Measurements from ENCODE around the gene FEM1C. TPM values are rescaled to one million over a fixed set of nuclear protein-coding genes. Genes with fewer than 3 reads are reported as not detected.
A peak's percentile ranks its signal among the peaks of the same experiment; 100 is the strongest.

Gene FEM1C
- total RNA-seq, 1 donor from 2014 or later: 13.9 TPM

- intact Hi-C loops (cut with micrococcal nuclease): loop anchor here (1.0 kb wide), 1 partner anchor 10 kb away; no protein-coding TSS in a partner anchor
- Mint-ChIP-seq H3K9me3 (no peaks in the 10 kb centered on the region), H3K27me3 (ENCODE audit: insufficient read depth) (no peaks in the 10 kb centered on the region), H3K4me3 (no peak overlapping the region), H3K36me3 (ENCODE audit: low read depth) (peaks cover 34% of the 10 kb centered on the region), H3K27ac (no peak overlapping the region), H3K4me1 (ENCODE audit: low read depth) (peaks cover 59% of the 10 kb centered on the region)
- no peak for DNase-seq (ENCODE audit: low spot score)
Observed at GRCh38 chr5:115531787-115532367, 12.7 kb downstream of the FEM1C start.

- H3K4me1 Mint-ChIP-seq (ENCODE audit: low read depth): peaks cover 54% of the 10 kb centered on the region
- no peak for DNase-seq (ENCODE audit: low spot score)
- peaks cover 30% of the 10 kb centered on the region for H3K36me3 Mint-ChIP-seq (ENCODE audit: low read depth)
Observed at GRCh38 chr5:115531380-115531779, 13.2 kb downstream of the FEM1C start.

GRCh38 chr5:115530426-115530825 lies 14.1 kb downstream of the FEM1C start:
- Mint-ChIP-seq H3K27me3 (ENCODE audit: insufficient read depth) (no peaks in the 10 kb centered on the region), H3K4me3 (no peak overlapping the region), H3K9me3 (no peaks in the 10 kb centered on the region), H3K36me3 (ENCODE audit: low read depth) (peaks cover 24% of the 10 kb centered on the region), H3K4me1 (ENCODE audit: low read depth) (peaks cover 45% of the 10 kb centered on the region), H3K27ac (no peak overlapping the region)
- no peak for DNase-seq (ENCODE audit: low spot score)
- intact Hi-C loops (cut with micrococcal nuclease): no loop called here

More at GRCh38 chr5:115531380-115531779, 13.2 kb downstream of the FEM1C start:
- Mint-ChIP-seq H3K4me3 (no peak overlapping the region), H3K27me3 (ENCODE audit: insufficient read depth) (no peaks in the 10 kb centered on the region), H3K9me3 (no peaks in the 10 kb centered on the region), H3K27ac (no peak overlapping the region)
- intact Hi-C loops (cut with micrococcal nuclease): no loop called here

- H3K36me3 Mint-ChIP-seq (ENCODE audit: low read depth): peaks cover 29% of the 10 kb centered on the region
- no peak overlapping the region for H3K4me3 Mint-ChIP-seq
- intact Hi-C loops (cut with micrococcal nuclease): no loop called here
- no peaks in the 10 kb centered on the region for H3K27me3 Mint-ChIP-seq (ENCODE audit: insufficient read depth)
- peaks cover 47% of the 10 kb centered on the region for H3K4me1 Mint-ChIP-seq (ENCODE audit: low read depth)
- H3K9me3 Mint-ChIP-seq: no peaks in the 10 kb centered on the region
- no peak for DNase-seq (ENCODE audit: low spot score)
- no peak overlapping the region for H3K27ac Mint-ChIP-seq
Observed at GRCh38 chr5:115526604-115527003, 18.0 kb downstream of the FEM1C start.

GRCh38 chr5:115524199-115524847 lies 20.3 kb downstream of the FEM1C start:
- intact Hi-C loops (cut with micrococcal nuclease): loop anchor here (5.0 kb wide), 1 partner anchor 37 kb away; no protein-coding TSS in a partner anchor
- H3K27me3 Mint-ChIP-seq (ENCODE audit: insufficient read depth): no peaks in the 10 kb centered on the region
- no peak for DNase-seq (ENCODE audit: low spot score)
- no peak overlapping the region for H3K27ac Mint-ChIP-seq
- no peaks in the 10 kb centered on the region for H3K9me3 Mint-ChIP-seq
- peaks cover 30% of the 10 kb centered on the region for H3K36me3 Mint-ChIP-seq (ENCODE audit: low read depth)
- no peak overlapping the region for H3K4me3 Mint-ChIP-seq
- peaks cover 35% of the 10 kb centered on the region for H3K4me1 Mint-ChIP-seq (ENCODE audit: low read depth)

GRCh38 chr5:115522832-115523403 lies 21.7 kb downstream of the FEM1C start:
- intact Hi-C loops (cut with micrococcal nuclease): loop anchor here (5.0 kb wide), 1 partner anchor 36 kb away; no protein-coding TSS in a partner anchor
- Mint-ChIP-seq H3K4me3 (peak overlapping the region; percentile 23), H3K27ac (peak overlapping the region; percentile 70), H3K27me3 (ENCODE audit: insufficient read depth) (no peaks in the 10 kb centered on the region), H3K4me1 (ENCODE audit: low read depth) (peaks cover 22% of the 10 kb centered on the region), H3K9me3 (no peaks in the 10 kb centered on the region), H3K36me3 (ENCODE audit: low read depth) (peaks cover 32% of the 10 kb centered on the region)
- no peak for DNase-seq (ENCODE audit: low spot score)

GRCh38 chr5:115520191-115520590 lies 24.4 kb downstream of the FEM1C start:
- intact Hi-C loops (cut with micrococcal nuclease): loop anchor here (5.0 kb wide), 1 partner anchor 33 kb away; no protein-coding TSS in a partner anchor

GRCh38 chr5:115516372-115516771 lies 28.2 kb downstream of the FEM1C start:
- intact Hi-C loops (cut with micrococcal nuclease): no loop called here
- Mint-ChIP-seq H3K4me1 (ENCODE audit: low read depth) (no peaks in the 10 kb centered on the region), H3K36me3 (ENCODE audit: low read depth) (peaks cover 18% of the 10 kb centered on the region), H3K9me3 (peaks cover 7% of the 10 kb centered on the region), H3K27me3 (ENCODE audit: insufficient read depth) (peaks cover 3% of the 10 kb centered on the region), H3K27ac (no peak overlapping the region), H3K4me3 (no peak overlapping the region)
- no peak for DNase-seq (ENCODE audit: low spot score)

More at GRCh38 chr5:115520191-115520590, 24.4 kb downstream of the FEM1C start:
- H3K4me3 Mint-ChIP-seq: no peak overlapping the region
- peaks cover 20% of the 10 kb centered on the region for H3K4me1 Mint-ChIP-seq (ENCODE audit: low read depth)
- no peak for DNase-seq (ENCODE audit: low spot score)
- peaks cover 33% of the 10 kb centered on the region for H3K36me3 Mint-ChIP-seq (ENCODE audit: low read depth)
- H3K27ac Mint-ChIP-seq: no peak overlapping the region
- no peaks in the 10 kb centered on the region for H3K9me3 Mint-ChIP-seq
- no peaks in the 10 kb centered on the region for H3K27me3 Mint-ChIP-seq (ENCODE audit: insufficient read depth)

GRCh38 chr5:115514220-115514619 lies 30.4 kb downstream of the FEM1C start:
- no peaks in the 10 kb centered on the region for H3K4me1 Mint-ChIP-seq (ENCODE audit: low read depth)
- H3K27ac Mint-ChIP-seq: no peak overlapping the region
- intact Hi-C loops (cut with micrococcal nuclease): no loop called here
- H3K9me3 Mint-ChIP-seq: peaks cover 7% of the 10 kb centered on the region
- peaks cover 4% of the 10 kb centered on the region for H3K27me3 Mint-ChIP-seq (ENCODE audit: insufficient read depth)
- H3K36me3 Mint-ChIP-seq (ENCODE audit: low read depth): peaks cover 11% of the 10 kb centered on the region
- no peak for DNase-seq (ENCODE audit: low spot score)
- no peak overlapping the region for H3K4me3 Mint-ChIP-seq

GRCh38 chr5:115511632-115512031 lies 32.9 kb downstream of the FEM1C start:
- intact Hi-C loops (cut with micrococcal nuclease): no loop called here
- peaks cover 7% of the 10 kb centered on the region for H3K9me3 Mint-ChIP-seq
- H3K4me3 Mint-ChIP-seq: no peak overlapping the region
- H3K4me1 Mint-ChIP-seq (ENCODE audit: low read depth): no peaks in the 10 kb centered on the region
- peaks cover 4% of the 10 kb centered on the region for H3K36me3 Mint-ChIP-seq (ENCODE audit: low read depth)
- no peak for DNase-seq (ENCODE audit: low spot score)
- H3K27me3 Mint-ChIP-seq (ENCODE audit: insufficient read depth): peaks cover 4% of the 10 kb centered on the region
- no peak overlapping the region for H3K27ac Mint-ChIP-seq

- Mint-ChIP-seq H3K9me3 (peaks cover 7% of the 10 kb centered on the region), H3K4me1 (ENCODE audit: low read depth) (no peaks in the 10 kb centered on the region), H3K27me3 (ENCODE audit: insufficient read depth) (peaks cover 6% of the 10 kb centered on the region), H3K27ac (no peak overlapping the region), H3K4me3 (no peak overlapping the region), H3K36me3 (ENCODE audit: low read depth) (peaks cover 4% of the 10 kb centered on the region)
- DNase-seq (ENCODE audit: low spot score): no peak
- intact Hi-C loops (cut with micrococcal nuclease): no loop called here
Observed at GRCh38 chr5:115510145-115510645, 34.4 kb downstream of the FEM1C start.

GRCh38 chr5:115509547-115509946 lies 35.0 kb downstream of the FEM1C start:
- intact Hi-C loops (cut with micrococcal nuclease): no loop called here
- Mint-ChIP-seq H3K27me3 (ENCODE audit: insufficient read depth) (peaks cover 6% of the 10 kb centered on the region), H3K27ac (no peak overlapping the region), H3K4me1 (ENCODE audit: low read depth) (no peaks in the 10 kb centered on the region), H3K4me3 (no peak overlapping the region), H3K36me3 (ENCODE audit: low read depth) (peaks cover 4% of the 10 kb centered on the region), H3K9me3 (peaks cover 7% of the 10 kb centered on the region)
- DNase-seq (ENCODE audit: low spot score): no peak

- H3K4me1 Mint-ChIP-seq (ENCODE audit: low read depth): no peaks in the 10 kb centered on the region
- H3K4me3 Mint-ChIP-seq: no peak overlapping the region
- no peak overlapping the region for H3K27ac Mint-ChIP-seq
- H3K36me3 Mint-ChIP-seq (ENCODE audit: low read depth): peaks cover 2% of the 10 kb centered on the region
- H3K27me3 Mint-ChIP-seq (ENCODE audit: insufficient read depth): peaks cover 8% of the 10 kb centered on the region
- peaks cover 7% of the 10 kb centered on the region for H3K9me3 Mint-ChIP-seq
- DNase-seq (ENCODE audit: low spot score): no peak
- intact Hi-C loops (cut with micrococcal nuclease): no loop called here
Observed at GRCh38 chr5:115507681-115508080, 36.9 kb downstream of the FEM1C start.
